Sigmoid colon (tissue), 7 donors: ENCODE results near the gene ZNF2. TPM values are rescaled to one million over a fixed set of nuclear protein-coding genes. Genes with fewer than 3 reads are reported as not detected.
"Not testable (repeated sequence)": the region's sequence is repeated elsewhere in the genome, so short reads cannot be mapped to it uniquely, and the experiment has no call there.

Experiments used
- DNase-seq: peaks from one replicate; pipeline ENCODE4 v3.0.0-alpha.2; 2019
- H3K27ac ChIP-seq, 4 donors: fragments of 200-600 bp; sonication (generic); one replicate each; pipeline ENCODE4 v1.5.1; 2016 to 2019; ENCODE audit warnings: mild to moderate bottlenecking in 1 of 4
- H3K27me3 ChIP-seq, 3 donors: fragments of 200-600 bp; sonication (generic); one replicate each; pipeline ENCODE4 v1.5.1; 2019; ENCODE audit warnings: mild to moderate bottlenecking in 1 of 3
- H3K36me3 ChIP-seq, 4 donors: fragments of 200-600 bp; sonication (generic); one replicate each; pipeline ENCODE4 v1.5.1; 2016 to 2019
- H3K4me1 ChIP-seq, 4 donors: fragments of 200-600 bp; sonication (generic); one replicate each; pipeline ENCODE4 v1.5.1; 2017 to 2019
- H3K4me3 ChIP-seq, 4 donors: fragments of 200-600 bp; sonication (generic); one replicate each; pipeline ENCODE4 v1.5.1; 2017 to 2019; ENCODE audit warnings: mild to moderate bottlenecking in 2 of 4, moderate library complexity in 1 of 4
- H3K9me3 ChIP-seq, 4 donors: fragments of 200-600 bp in 3 of 4; sonication (generic) in 3 of 4; one replicate each; pipeline versions ENCODE4 v1.5.1 to v1.6.1; 2013 to 2019
- CTCF ChIP-seq, 4 experiments: fragments of 450-650 bp in 3 of 4; fragments of 200-600 bp in 1 of 4; IDR thresholded peaks; one replicate each; pipeline ENCODE4 v1.5.1; 2016 to 2019; ENCODE audit warnings: antibody characterized with exemption in 4 of 4, mild to moderate bottlenecking in 3 of 4, moderate library complexity in 2 of 4
- EP300 ChIP-seq, 4 donors: sonication (generic); formaldehyde crosslinking; IDR thresholded peaks; one replicate each; pipeline ENCODE4 v1.6.1; 2017; ENCODE audit warnings: antibody characterized with exemption in 4 of 4
- POLR2A ChIP-seq, 2 donors: fragments of 450-650 bp; IDR thresholded peaks; one replicate each; pipeline ENCODE4 v1.6.1; 2016; ENCODE audit warnings: antibody characterized with exemption in 2 of 2, mild to moderate bottlenecking in 2 of 2, moderate library complexity in 2 of 2
- POLR2AphosphoS5 ChIP-seq, 4 donors: sonication (generic); formaldehyde crosslinking; IDR thresholded peaks; one replicate each; pipeline ENCODE4 v1.6.1; 2017; ENCODE audit warnings: antibody characterized with exemption in 4 of 4
- WGBS, 2 donors: extraction: QIAGEN DNeasy Blood & Tissue Kit; methylation state at CpG; one replicate each; pipeline ENCODE4 v1.1.7; 2013; 5-methylcytosine and 5-hydroxymethylcytosine counted together
- intact Hi-C: fragments of 100-400 bp; cut with DNase I; formaldehyde crosslinking; loops from one replicate; pipeline ENCODE4 v1.15.1; 2023
- polyA plus RNA-seq, 3 donors: library from polyadenylated mRNA; stranded (reverse); fragments of 200-250 nt; gene quantifications; one replicate each; pipeline ENCODE4 v1.2.3, GENCODE V29; 2013
- total RNA-seq, 4 donors: library from RNA; depleted of rRNA; stranded (reverse); fragments of >200 nt; gene quantifications; one replicate each; pipeline ENCODE4 v1.1.0, GENCODE V29; 2016
- donor health status: healthy with polysubstance abuse.
- donor health status: Bipolar disorder and iron deficiency.
- donor health status: healthy.

ZNF2 gene
- total and polyA plus RNA-seq, 7 donors = 1.6 to 5.8 (median 2.8) TPM; not detected in 1

GRCh38 chr2:95185973-95186372 is 20.4 kb downstream of the ZNF2 start:
- H3K27ac ChIP-seq = no peak overlapping the region
- no peak for DNase-seq
- H3K9me3 ChIP-seq = peaks cover 0 to 6% (median 0%) of the 10 kb centered on the region in 4 donors
- no peaks in the 10 kb centered on the region for H3K27me3 ChIP-seq
- H3K4me3 ChIP-seq = no peak overlapping the region
- intact Hi-C loops = no loop called here
- H3K4me1 ChIP-seq = no peaks in the 10 kb centered on the region
- TF ChIP-seq POLR2AphosphoS5 (IDR thresholded peaks at IDR 0.05) (no peak), CTCF (IDR thresholded peaks at IDR 0.05) (no peak), POLR2A (IDR thresholded peaks at IDR 0.05) (no peak)
- 79 to 82% methylated on average over 2 of the region's 2 CpGs for WGBS, 2 donors
- H3K36me3 ChIP-seq = peaks cover 10 to 24% (median 17%) of the 10 kb centered on the region in 4 donors

GRCh38 chr2:95192956-95193355 is 27.3 kb downstream of the ZNF2 start:
- 21 to 22% methylated on average over 15 of the region's 15 CpGs for WGBS, 2 donors
- not testable (repeated sequence) for H3K27me3 ChIP-seq, H3K4me3 ChIP-seq, H3K4me1 ChIP-seq, H3K9me3 ChIP-seq, H3K36me3 ChIP-seq, H3K27ac ChIP-seq
- peak in 3 of 4 experiments; percentile 38 to 60 (median 53) for TF ChIP-seq CTCF (IDR thresholded peaks at IDR 0.05)
- DNase-seq = peak; percentile 78
- intact Hi-C loops = loop anchor here (2.0 kb wide), 1 partner anchor 14 kb away; the partner anchor contains the start of gene ZNF892

GRCh38 chr2:95203911-95204310 is 38.3 kb downstream of the ZNF2 start:
- Histone ChIP-seq H3K4me1 (peaks cover 0 to 22% (median 15%) of the 10 kb centered on the region in 4 donors), H3K4me3 (no peak overlapping the region), H3K9me3 (no peaks in the 10 kb centered on the region), H3K27me3 (no peaks in the 10 kb centered on the region), H3K27ac (no peak overlapping the region), H3K36me3 (no peaks in the 10 kb centered on the region)
- WGBS, 2 donors = 89 to 90% methylated on average over 4 of the region's 4 CpGs
- no peak for DNase-seq
- TF ChIP-seq CTCF (IDR thresholded peaks at IDR 0.05) = no peak
- TF ChIP-seq EP300 (IDR thresholded peaks at IDR 0.05) = no peak
- TF ChIP-seq POLR2A (IDR thresholded peaks at IDR 0.05) = no peak
- no peak for TF ChIP-seq POLR2AphosphoS5 (IDR thresholded peaks at IDR 0.05)
- intact Hi-C loops = no loop called here

GRCh38 chr2:95204396-95204795 is 38.8 kb downstream of the ZNF2 start:
- no peaks in the 10 kb centered on the region for H3K9me3 ChIP-seq
- WGBS, 2 donors = 92 to 95% methylated on average over 2 of the region's 2 CpGs
- DNase-seq = no peak
- no peak overlapping the region for H3K4me3 ChIP-seq
- no peak overlapping the region for H3K27ac ChIP-seq
- peaks cover 0 to 22% (median 15%) of the 10 kb centered on the region in 4 donors for H3K4me1 ChIP-seq
- TF ChIP-seq CTCF (IDR thresholded peaks at IDR 0.05) = no peak
- TF ChIP-seq EP300 (IDR thresholded peaks at IDR 0.05) = no peak
- no peak for TF ChIP-seq POLR2A (IDR thresholded peaks at IDR 0.05)
- TF ChIP-seq POLR2AphosphoS5 (IDR thresholded peaks at IDR 0.05) = no peak
- intact Hi-C loops = no loop called here
- H3K27me3 ChIP-seq = no peaks in the 10 kb centered on the region
- peaks cover 0 to 3% (median 2%) of the 10 kb centered on the region in 4 donors for H3K36me3 ChIP-seq

GRCh38 chr2:95206096-95206495 is 40.5 kb downstream of the ZNF2 start:
- intact Hi-C loops = loop anchor here (2.0 to 5.0 kb wide), 3 partner anchors 13 to 141 kb away; no protein-coding TSS in a partner anchor
- Histone ChIP-seq H3K4me3 (peak overlapping the region in 2 of 4 donors; percentile 75 to 77), H3K36me3 (peaks cover 0 to 17% (median 7%) of the 10 kb centered on the region in 4 donors), H3K4me1 (peaks cover 0 to 22% (median 15%) of the 10 kb centered on the region in 4 donors), H3K27ac (peak overlapping the region; percentile 81 to 91 (median 90)), H3K27me3 (no peaks in the 10 kb centered on the region), H3K9me3 (peaks cover 0 to 5% (median 3%) of the 10 kb centered on the region in 4 donors)
- TF ChIP-seq CTCF (IDR thresholded peaks at IDR 0.05) = no peak
- no peak for TF ChIP-seq EP300 (IDR thresholded peaks at IDR 0.05)
- no peak for TF ChIP-seq POLR2A (IDR thresholded peaks at IDR 0.05)
- no peak for TF ChIP-seq POLR2AphosphoS5 (IDR thresholded peaks at IDR 0.05)
- DNase-seq = no peak
- WGBS, 2 donors = 56 to 63% methylated on average over 10 of the region's 10 CpGs
